ENCODE results near the gene ERF.

GRCh38 chr19:42295831-42296525 lies 41.0 kb upstream of the ERF start:
- no peak for TF ChIP-seq CTCF (conservative IDR thresholded peaks at IDR 0.05; ENCODE audit: low read depth, low read length)
- no peak for TF ChIP-seq EZH2 (IDR thresholded peaks at IDR 0.05; ENCODE audit: low read length, unreplicated experiment)

Measured in PC-3 (cell line).